PC-9 (cell line): ENCODE measurements around the gene MAN1B1. TPM values are rescaled to one million over a fixed set of nuclear protein-coding genes. Genes with fewer than 3 reads are reported as not detected.

ENCODE experiments used
- BruUV-seq: library from RNA; stranded (reverse); fragments of 400-500 nt; replicated peaks from 2 replicates; lab custom pipeline; 2021; lab: Mats Ljungman, UMichigan
- CTCF ChIA-PET: fragments of 300-600 bp; sonication (Branson Sonifier 250); formaldehyde crosslinking; loops from one replicate; lab custom pipeline; 2022; ENCODE audit warnings: antibody characterized with exemption; lab: Charles Lee
- POLR2A ChIA-PET: fragments of 300-600 bp; sonication (Branson Sonifier 250); formaldehyde crosslinking; loops from one replicate; lab custom pipeline; 2022; ENCODE audit warnings: antibody characterized with exemption; ENCODE audit not compliant: unreplicated experiment; lab: Charles Lee
- DNase-seq, 2 experiments: peaks; one replicate each; pipeline versions ENCODE4 v3.0.0 to v3.0.0-alpha.2; 2015 to 2022; ENCODE audit warnings: mixed read lengths in 1 of 2
- H2AFZ ChIP-seq: fragments of 200-600 bp; sonication (generic); 2 replicates; pipeline ENCODE4 v1.8.1; 2017; ENCODE audit warnings: antibody characterized with exemption
- H3F3A ChIP-seq: fragments of 200-600 bp; sonication (generic); 2 replicates; pipeline ENCODE4 v1.8.1; 2017; ENCODE audit warnings: antibody characterized with exemption, mild to moderate bottlenecking, low read depth; ENCODE audit not compliant: insufficient read depth
- H3K27ac ChIP-seq: fragments of 200-600 bp; sonication (generic); 2 replicates; pipeline ENCODE4 v1.6.1; 2016; ENCODE audit warnings: mixed run types
- H3K27me3 ChIP-seq: fragments of 200-600 bp; sonication (generic); 2 replicates; pipeline ENCODE4 v1.6.1; 2016; ENCODE audit warnings: low read depth, mixed run types; ENCODE audit not compliant: insufficient read depth
- H3K36me3 ChIP-seq: fragments of 200-600 bp; sonication (generic); 2 replicates; pipeline ENCODE4 v1.6.1; 2016; ENCODE audit warnings: low read depth, mixed run types
- H3K4me1 ChIP-seq: fragments of 200-600 bp; sonication (generic); replicated peaks from 2 replicates; pipeline ENCODE4 v1.6.1; 2016; ENCODE audit warnings: mixed run types; ENCODE audit not compliant: insufficient read depth
- H3K4me2 ChIP-seq: fragments of 200-600 bp; sonication (generic); 2 replicates; pipeline ENCODE4 v1.6.1; 2017; ENCODE audit warnings: mixed run types
- H3K4me3 ChIP-seq: fragments of 200-600 bp; sonication (generic); 2 replicates; pipeline ENCODE4 v1.6.1; 2016; ENCODE audit warnings: mixed run types
- H3K79me2 ChIP-seq: fragments of 200-600 bp; sonication (generic); 2 replicates; pipeline ENCODE4 v1.6.1; 2017; ENCODE audit warnings: low read depth, mixed run types
- H3K9me2 ChIP-seq: fragments of 200-600 bp; sonication (generic); 2 replicates; pipeline ENCODE4 v1.8.1; 2017; ENCODE audit warnings: mild to moderate bottlenecking; ENCODE audit not compliant: insufficient read depth
- H3K9me3 ChIP-seq: fragments of 200-600 bp; sonication (generic); 2 replicates; pipeline ENCODE4 v1.8.1; 2016; ENCODE audit warnings: low read depth; ENCODE audit not compliant: insufficient read depth
- H4K20me1 ChIP-seq: fragments of 200-600 bp; sonication (generic); 2 replicates; pipeline ENCODE4 v1.8.1; 2017; ENCODE audit not compliant: insufficient read depth
- CTCF ChIP-seq: fragments of 200-600 bp; sonication (generic); conservative IDR thresholded peaks from 2 replicates; pipeline ENCODE4 v1.6.1; 2017; ENCODE audit warnings: mixed run types, antibody characterized with exemption, mild to moderate bottlenecking, moderate library complexity
- EZH2 ChIP-seq: fragments of 200-600 bp; sonication (generic); IDR thresholded peaks from 2 replicates; pipeline ENCODE4 v1.8.0; 2017; ENCODE audit warnings: antibody characterized with exemption, low read depth
- intact Hi-C: fragments of 100-400 bp; cut with micrococcal nuclease; formaldehyde crosslinking; loops from one replicate; pipeline ENCODE4 v1.10.0; 2022; ENCODE audit not compliant: unreplicated experiment
- total RNA-seq: library from RNA; stranded (reverse); gene quantifications from 2 replicates; pipeline ENCODE4 v1.2.3, GENCODE V29; 2021

The MAN1B1 gene
- total RNA-seq, 1 experiment from 2014 or later = 79.3 TPM

- no peaks in the 10 kb centered on the region for H3K9me3 ChIP-seq
- H3K36me3 ChIP-seq = no peaks in the 10 kb centered on the region
- TF ChIP-seq EZH2 (no peak), CTCF (no peak)
- no peaks in the 10 kb centered on the region for H3K79me2 ChIP-seq
- peaks cover 11% of the 10 kb centered on the region for H3K4me1 ChIP-seq
- H3K4me2 ChIP-seq = no peak overlapping the region
- H3K27me3 ChIP-seq = peaks cover 10% of the 10 kb centered on the region; the same call in 1 of the 2 replicates
- DNase-seq = no peak
- H4K20me1 ChIP-seq = no peaks in the 10 kb centered on the region
- no peak overlapping the region for H2AFZ ChIP-seq
- H3F3A ChIP-seq = peaks cover 13% of the 10 kb centered on the region
- ChIA-PET POLR2A (no interaction called here), CTCF (interaction anchor here (0.5 kb wide), 1 partner anchor 90 kb away, joined by 4 read pairs; no protein-coding TSS in a partner anchor)
- no peaks in the 10 kb centered on the region for H3K9me2 ChIP-seq
- no TSS peak for BruUV-seq
- no peak overlapping the region for H3K4me3 ChIP-seq
- intact Hi-C loops = no loop called here
- no peak overlapping the region for H3K27ac ChIP-seq
Observed at GRCh38 chr9:137146527-137146918, 59.7 kb downstream of the MAN1B1 start.

- DNase-seq = no peak
- no TSS peak for BruUV-seq
- Histone ChIP-seq H3K4me3 (no peak overlapping the region), H4K20me1 (no peaks in the 10 kb centered on the region), H3K4me2 (no peak overlapping the region), H3K4me1 (peaks cover 11% of the 10 kb centered on the region), H3K36me3 (no peaks in the 10 kb centered on the region), H3K27ac (no peak overlapping the region), H3K9me2 (no peaks in the 10 kb centered on the region), H2AFZ (no peak overlapping the region), H3K9me3 (no peaks in the 10 kb centered on the region), H3K27me3 (peaks cover 7% of the 10 kb centered on the region; the same call in 1 of the 2 replicates), H3K79me2 (no peaks in the 10 kb centered on the region), H3F3A (peaks cover 21% of the 10 kb centered on the region)
- intact Hi-C loops = no loop called here
- ChIA-PET CTCF (no interaction called here), POLR2A (no interaction called here)
- TF ChIP-seq EZH2 (no peak), CTCF (no peak)
Observed at GRCh38 chr9:137147091-137147792, 60.5 kb downstream of the MAN1B1 start.

- intact Hi-C loops = no loop called here
- Histone ChIP-seq H3K4me3 (no peak overlapping the region), H3F3A (peaks cover 26% of the 10 kb centered on the region), H3K27me3 (peaks cover 6% of the 10 kb centered on the region; the same call in 1 of the 2 replicates), H3K4me1 (peaks cover 11% of the 10 kb centered on the region), H3K9me2 (no peaks in the 10 kb centered on the region), H2AFZ (no peak overlapping the region), H3K4me2 (no peak overlapping the region), H3K9me3 (no peaks in the 10 kb centered on the region), H4K20me1 (no peaks in the 10 kb centered on the region), H3K36me3 (no peaks in the 10 kb centered on the region), H3K79me2 (no peaks in the 10 kb centered on the region), H3K27ac (no peak overlapping the region)
- TF ChIP-seq CTCF (no peak), EZH2 (no peak)
- no peak for DNase-seq
- ChIA-PET POLR2A (no interaction called here), CTCF (no interaction called here)
- no TSS peak for BruUV-seq
Observed at GRCh38 chr9:137147793-137148160, 61.0 kb downstream of the MAN1B1 start.
